ENCODE results near the gene TSPO2.
A peak's percentile ranks its signal among the peaks of the same experiment; 100 is the strongest.

TSPO2 gene

GRCh38 chr6:41027799-41028560 is 14.3 kb upstream of the TSPO2 start:
- peak; percentile 92 for DNase-seq

DNA sequence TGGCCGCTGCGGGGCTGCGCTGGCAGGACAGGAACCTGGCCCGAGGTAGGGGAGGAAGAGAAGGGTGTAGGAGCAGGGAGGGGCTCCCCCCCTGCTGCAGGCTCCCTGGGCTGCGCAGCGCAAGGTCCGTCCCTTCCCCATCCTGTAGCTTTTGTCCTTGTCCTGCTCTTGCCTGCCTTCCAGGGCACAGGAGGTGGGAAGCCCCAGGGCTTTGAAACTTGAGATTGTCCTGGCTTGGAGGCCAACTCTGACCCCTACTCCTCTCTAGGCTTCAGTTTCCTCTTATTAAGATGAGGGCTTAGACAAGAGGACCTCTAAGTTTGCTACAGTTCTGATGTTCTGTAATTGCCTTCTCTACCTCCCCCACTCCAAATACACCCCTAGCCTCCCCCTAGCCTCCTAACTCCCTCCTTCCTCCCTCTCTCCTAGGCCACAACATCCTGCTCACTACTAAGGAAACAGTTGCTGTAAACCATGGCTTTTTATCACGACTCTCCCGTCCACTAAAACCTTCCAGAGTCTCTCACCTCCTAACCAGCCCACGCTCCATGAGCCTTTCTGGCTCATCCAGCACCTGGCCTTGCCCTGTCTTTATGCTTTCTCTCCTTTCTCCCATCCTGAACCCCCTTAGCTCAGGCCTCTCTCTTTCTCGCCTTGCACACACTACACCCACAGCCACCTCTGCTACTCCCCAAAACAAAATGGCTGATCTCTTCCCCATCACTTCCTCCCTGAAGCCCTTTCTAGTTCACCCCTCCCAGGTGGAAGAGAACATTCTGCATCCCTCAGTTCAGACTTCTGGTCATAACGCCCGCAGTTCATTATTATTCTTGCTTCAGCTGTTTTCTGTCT is 13.5 kb upstream of the TSPO2 start:
- DNase-seq = peak; percentile 59

DNA sequence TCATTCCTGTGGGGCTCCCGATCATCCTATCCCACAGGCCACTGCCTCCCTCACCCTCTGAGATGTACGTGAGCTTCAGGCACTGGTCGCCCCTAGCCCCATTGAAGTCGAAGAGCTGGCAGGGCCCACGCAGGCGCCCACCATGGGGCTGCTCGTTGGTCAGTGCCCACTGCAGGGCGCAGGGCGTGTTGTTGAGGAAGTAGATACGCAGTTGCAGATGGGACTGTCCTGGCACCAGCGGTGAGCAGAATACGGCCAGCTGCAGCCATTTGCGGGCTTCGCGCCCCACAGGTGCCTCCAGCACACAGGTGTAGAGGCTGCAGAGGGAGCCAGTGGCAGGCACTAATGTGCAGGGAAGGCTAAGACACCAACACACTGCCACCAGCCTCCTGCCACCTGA is 9.4 kb upstream of the TSPO2 start:
- DNase-seq = no peak

- no peak for DNase-seq
Observed at GRCh38 chr6:41033776-41034175, 8.5 kb upstream of the TSPO2 start.

- DNase-seq = no peak
Observed at GRCh38 chr6:41036186-41036585, 6.1 kb upstream of the TSPO2 start.

DNA sequence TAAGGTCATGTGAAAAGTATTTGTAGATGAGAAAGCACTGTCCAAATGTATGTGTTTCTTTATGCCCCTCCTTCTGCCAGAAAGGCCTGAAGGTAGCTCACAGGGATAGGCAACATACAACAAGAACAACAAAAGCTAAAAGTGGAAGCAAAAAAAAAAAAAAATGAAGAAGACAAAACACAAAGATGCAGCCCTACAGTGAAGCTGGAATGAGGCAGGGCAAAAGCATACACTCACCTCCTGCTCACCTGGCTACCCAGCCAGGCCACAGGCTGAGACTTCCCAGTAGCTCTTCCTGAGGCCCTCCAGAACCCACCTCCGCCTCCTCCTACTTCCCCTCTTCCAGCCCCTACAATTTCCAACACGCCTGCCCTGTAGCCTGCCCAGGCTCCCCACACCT is 5.7 kb upstream of the TSPO2 start:
- DNase-seq = no peak

- DNase-seq = no peak
Observed at GRCh38 chr6:41037107-41037900, 5.0 kb upstream of the TSPO2 start.

- no peak for DNase-seq
Observed at GRCh38 chr6:41038205-41038604, 4.1 kb upstream of the TSPO2 start.

DNA sequence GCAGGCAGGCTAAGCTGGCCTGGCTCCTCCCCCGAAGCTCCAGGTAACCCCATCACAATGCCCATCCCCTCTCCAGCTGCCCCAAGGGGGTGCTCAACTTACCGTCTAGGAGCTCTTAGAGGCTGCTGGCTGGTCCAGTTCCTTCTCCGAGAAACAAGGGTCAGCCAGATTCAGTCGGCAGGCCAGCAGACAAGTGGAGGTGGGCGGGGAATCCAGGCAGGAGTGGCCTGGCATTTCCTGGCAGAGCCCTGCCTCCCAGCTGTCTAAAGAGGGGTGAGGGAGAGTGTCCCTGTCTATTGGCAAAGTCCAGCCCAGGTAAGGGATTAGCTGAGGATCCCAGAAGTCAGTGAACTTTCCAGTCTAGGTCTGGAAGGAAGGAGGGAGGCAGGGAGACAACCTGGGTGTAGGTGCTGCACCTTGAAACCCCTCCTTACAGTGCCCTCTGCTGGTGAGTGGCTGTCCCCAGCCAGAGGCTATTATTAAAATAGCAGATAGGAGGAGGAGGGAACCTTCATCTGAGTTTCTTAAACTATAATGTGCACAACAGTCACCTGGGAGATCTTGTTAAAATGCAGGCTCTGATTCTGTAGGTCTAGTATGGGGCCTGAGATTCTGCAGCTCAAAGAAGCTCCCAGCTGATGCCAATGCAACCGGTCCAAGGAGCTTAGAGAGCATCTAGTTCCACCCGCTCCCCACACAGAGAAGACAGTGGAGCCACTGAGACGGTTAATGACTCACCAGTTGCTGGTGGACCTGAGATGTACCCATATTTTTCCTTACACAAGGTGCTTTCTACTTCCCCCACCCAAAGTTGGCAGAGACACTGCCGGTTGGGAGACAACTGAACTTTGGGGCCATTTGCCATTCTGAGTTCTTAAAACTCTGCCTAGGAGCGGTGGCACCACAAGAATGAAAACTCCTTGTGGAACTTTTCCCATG is 2.9 kb upstream of the TSPO2 start, which contains the start of gene UNC5CL:
Gene UNC5CL (minus strand): TSS at position 162 of the 939 bp plus-strand sequence. CDS start 4,147 bp downstream, outside the sequence.
- peak; percentile 85 for DNase-seq

DNA sequence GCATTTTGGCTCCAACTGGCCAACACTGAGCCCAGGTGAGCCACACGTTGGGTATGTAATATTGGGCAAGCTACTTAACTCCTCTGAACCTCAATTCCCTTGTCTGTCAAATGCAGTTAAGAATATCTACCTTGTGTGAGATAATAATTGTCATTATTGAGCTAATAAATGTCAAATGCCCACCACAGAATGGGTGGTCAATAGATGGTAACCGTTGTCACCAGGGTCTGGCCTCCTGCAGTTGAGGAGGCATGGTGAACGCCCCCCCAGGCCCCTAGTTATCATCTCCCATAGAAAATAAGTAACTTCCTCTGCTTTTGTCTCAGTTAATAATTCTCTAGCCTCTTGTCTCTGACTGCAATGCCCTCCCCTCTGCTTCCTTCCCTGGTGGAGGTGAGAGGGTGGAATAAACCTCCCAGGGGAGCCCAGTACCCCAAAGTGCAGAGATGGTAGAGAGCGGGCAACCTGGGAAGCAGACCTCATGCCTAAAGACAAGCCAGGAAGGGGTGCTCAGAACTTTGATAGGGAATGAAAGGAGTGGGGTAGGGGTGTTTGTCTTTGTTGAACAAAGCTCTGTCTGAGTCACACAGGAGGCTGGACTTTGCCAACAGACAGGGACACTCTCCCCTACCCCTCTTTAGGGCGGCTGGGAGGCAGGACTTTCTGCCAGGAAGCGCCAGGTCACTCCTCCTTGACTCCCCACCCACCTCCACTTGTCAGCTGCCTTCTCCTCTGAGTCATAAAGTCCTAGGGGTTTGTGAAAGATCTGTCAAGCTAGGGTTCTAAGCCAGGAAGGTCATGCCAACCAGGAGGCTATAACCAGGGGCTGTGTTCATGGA is 1.9 kb upstream of the TSPO2 start:
- peak; percentile 72 for DNase-seq

- DNase-seq = peak; percentile 71
Observed at GRCh38 chr6:41040940-41041536, 1.2 kb upstream of the TSPO2 start.

GRCh38 chr6:41043151-41043550 is 884 bp downstream of the TSPO2 start:
- no peak for DNase-seq

DNA sequence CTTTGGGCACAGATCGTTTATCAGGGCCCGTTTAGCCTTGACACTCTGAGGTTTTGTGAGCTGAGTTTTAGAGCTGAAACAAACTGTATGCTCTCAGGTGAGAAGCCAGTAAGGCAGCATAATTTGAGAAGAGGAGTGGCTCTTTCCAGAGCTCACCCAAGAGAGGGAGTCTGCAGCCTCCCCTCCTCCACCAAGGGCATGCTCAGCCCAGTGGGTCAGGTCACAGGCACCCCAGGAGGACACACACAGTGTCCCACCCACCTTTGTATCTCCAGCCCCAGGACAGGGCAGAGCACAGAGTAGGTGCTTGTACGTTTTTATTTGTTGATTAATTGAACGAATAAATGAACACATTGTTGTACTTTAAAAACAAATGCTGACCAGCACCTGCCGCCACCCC is 3.4 kb downstream of the TSPO2 start:
- no peak for DNase-seq

- DNase-seq = no peak
Observed at GRCh38 chr6:41046084-41046483, 3.8 kb downstream of the TSPO2 start.

DNA sequence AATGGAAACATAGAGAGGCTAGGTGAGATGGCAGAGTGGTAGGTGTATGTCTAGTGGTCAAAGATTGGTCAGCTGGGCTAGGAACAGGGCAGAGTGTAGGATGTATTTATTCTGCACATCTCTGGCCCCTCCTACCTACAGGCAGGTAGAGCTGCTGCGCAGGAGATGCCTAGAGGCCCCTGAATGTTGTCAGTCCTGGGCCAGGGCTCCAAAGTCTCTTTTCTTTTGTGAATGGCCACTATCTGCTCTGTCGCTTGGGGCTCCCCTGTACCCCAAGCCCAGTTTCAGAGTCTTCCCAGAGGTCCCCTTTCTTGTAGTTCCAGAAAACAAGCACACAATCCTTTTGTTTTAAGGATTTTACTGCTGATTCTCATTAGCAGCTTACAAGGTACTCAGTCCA is 5.0 kb downstream of the TSPO2 start:
- DNase-seq = no peak

DNA sequence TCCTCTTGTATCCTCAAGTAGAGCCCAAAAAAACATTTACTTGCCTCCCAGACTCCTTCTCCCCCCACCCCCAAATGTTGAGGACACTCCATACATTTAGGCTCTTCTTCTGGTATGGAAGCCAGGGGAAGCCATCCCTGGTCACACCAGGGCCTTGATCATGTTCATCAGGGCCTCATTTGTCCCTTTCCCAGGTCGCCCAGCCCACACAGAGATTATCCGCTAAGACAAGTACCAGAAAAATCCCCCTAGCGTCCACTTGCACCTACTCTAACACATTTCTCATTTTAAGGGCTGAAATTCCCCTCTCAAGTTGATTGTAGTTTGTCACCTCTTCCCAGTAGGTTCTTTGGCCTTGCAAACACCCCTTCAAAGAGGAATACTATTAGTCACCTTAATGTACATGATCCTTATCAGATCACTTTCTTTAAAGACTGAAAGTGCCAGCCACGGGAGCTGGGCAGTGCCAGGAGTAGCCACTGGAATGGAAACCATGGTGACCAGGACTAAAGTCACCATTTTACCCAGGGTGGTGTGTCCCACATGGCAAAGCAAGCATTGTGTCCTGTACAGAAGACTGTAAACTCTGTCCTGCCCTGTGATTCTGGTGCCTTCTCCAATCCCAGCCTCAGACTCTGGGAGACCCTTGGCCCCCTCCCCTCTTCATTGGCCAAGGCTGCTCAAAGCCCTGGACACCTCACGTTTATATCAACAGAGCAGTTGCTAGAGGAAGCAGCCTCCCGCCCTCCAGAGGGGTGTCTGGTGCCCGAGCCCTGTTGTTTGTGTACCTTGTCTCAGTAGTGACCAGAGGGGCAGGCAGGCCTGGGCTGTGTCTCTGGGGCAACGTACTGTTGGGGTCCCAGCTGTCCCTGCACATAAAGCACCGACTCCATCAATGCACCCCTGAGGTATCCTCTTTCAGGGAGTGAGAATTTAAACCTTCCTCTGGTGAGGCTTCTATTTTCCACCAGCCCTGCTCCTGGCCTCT is 5.8 kb downstream of the TSPO2 start:
- no peak for DNase-seq

- DNase-seq = no peak
Observed at GRCh38 chr6:41049521-41049920, 7.3 kb downstream of the TSPO2 start.

GRCh38 chr6:41049955-41050354 is 7.7 kb downstream of the TSPO2 start:
- no peak for DNase-seq

DNA sequence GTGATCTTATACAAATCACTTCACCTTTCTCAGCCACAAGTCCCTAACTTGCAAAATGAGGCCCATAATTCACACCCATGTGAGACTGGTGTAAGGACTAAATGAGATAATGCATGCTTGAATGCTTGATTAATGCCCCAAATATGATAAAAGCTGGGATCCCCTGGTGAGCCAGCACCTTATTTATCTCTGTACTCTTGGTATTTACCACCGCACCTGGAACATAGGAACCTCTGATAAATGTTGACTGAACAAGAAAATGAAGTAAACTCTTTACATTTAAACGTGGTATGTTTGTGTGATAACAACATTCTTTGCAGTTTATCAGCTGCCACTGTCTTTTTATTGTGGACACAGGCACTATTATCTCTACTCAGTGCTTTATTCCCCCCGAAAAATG is 8.3 kb downstream of the TSPO2 start:
- DNase-seq = peak; percentile 61
